Breast epithelium (tissue), 4 donors: Measurements from ENCODE around the gene TNK2. TPM values are rescaled to one million over a fixed set of nuclear protein-coding genes. Genes with fewer than 3 reads are reported as not detected.
"Not testable (repeated sequence)": the region's sequence is repeated elsewhere in the genome, so short reads cannot be mapped to it uniquely, and the experiment has no call there.

Experiments
- DNase-seq, 2 donors: peaks; one replicate each; pipeline ENCODE4 v3.0.0-alpha.2; 2019; ENCODE audit warnings: low spot score in 2 of 2
- H3K27ac ChIP-seq, 2 donors: fragments of 200-600 bp; sonication (generic) in 1 of 2; one replicate each; pipeline ENCODE4 v1.5.1; 2016 to 2019; ENCODE audit warnings: mild to moderate bottlenecking in 1 of 2
- H3K27me3 ChIP-seq, 2 donors: fragments of 200-600 bp; sonication (generic) in 1 of 2; one replicate each; pipeline versions ENCODE4 v1.5.1 to v1.6.0; 2017 to 2019; ENCODE audit warnings: control low read depth in 1 of 2, mild to moderate bottlenecking in 1 of 2
- H3K36me3 ChIP-seq: fragments of 200-600 bp; one replicate; pipeline ENCODE4 v1.5.1; 2019
- H3K4me1 ChIP-seq, 2 donors: fragments of 200-600 bp; sonication (generic); one replicate each; pipeline ENCODE4 v1.5.1; 2016 to 2019; ENCODE audit warnings: control low read depth in 1 of 2
- H3K4me3 ChIP-seq, 3 donors: fragments of 200-600 bp; sonication (generic); 1 replicate in 2 of 3; 2 replicates in 1 of 3; pipeline ENCODE4 v1.5.1; 2016 to 2019; ENCODE audit warnings: mild to moderate bottlenecking in 3 of 3, moderate library complexity in 2 of 3
- H3K9me3 ChIP-seq, 2 donors: fragments of 200-600 bp; sonication (generic) in 1 of 2; one replicate each; pipeline ENCODE4 v1.5.1; 2016 to 2019; ENCODE audit warnings: control low read depth in 1 of 2
- CTCF ChIP-seq, 3 donors: fragments of 450-650 bp; IDR thresholded peaks; one replicate each; pipeline ENCODE4 v1.5.1; 2016 to 2017; ENCODE audit warnings: antibody characterized with exemption in 3 of 3, mild to moderate bottlenecking in 3 of 3, moderate library complexity in 3 of 3
- POLR2A ChIP-seq: fragments of 450-650 bp; IDR thresholded peaks from one replicate; pipeline ENCODE4 v1.6.1; 2016; ENCODE audit warnings: antibody characterized with exemption, mild to moderate bottlenecking, moderate library complexity
- POLR2AphosphoS5 ChIP-seq, 3 donors: sonication (generic); formaldehyde crosslinking; IDR thresholded peaks; one replicate each; pipeline ENCODE4 v1.6.1; 2017; ENCODE audit warnings: antibody characterized with exemption in 3 of 3
- intact Hi-C: fragments of 100-400 bp; cut with DNase I; formaldehyde crosslinking; loops from one replicate; pipeline ENCODE4 v1.15.1; 2023; ENCODE audit warnings: low total_unique reads
- total RNA-seq, 3 donors: library from RNA; depleted of rRNA; stranded (reverse); fragments of >200 nt; gene quantifications; one replicate each; pipeline ENCODE4 v1.1.0, GENCODE V29; 2016

TNK2 gene
- total RNA-seq, 3 donors from 2014 or later: 13.1 to 28.7 (median 24.9) TPM

- Histone ChIP-seq H3K27ac (peak overlapping the region; percentile 83 to 88), H3K27me3 (no peaks in the 10 kb centered on the region), H3K4me1 (peaks cover 0 to 9% of the 10 kb centered on the region in 2 donors), H3K36me3 (no peaks in the 10 kb centered on the region), H3K4me3 (peak overlapping the region in 2 of 3 donors; percentile 10 to 33), H3K9me3 (no peaks in the 10 kb centered on the region)
- DNase-seq: peak; percentile 96 to 98
- intact Hi-C loops: no loop called here
- TF ChIP-seq CTCF (IDR thresholded peaks at IDR 0.05) (peak; percentile 91 to 98 (median 93)), POLR2A (no peak), POLR2AphosphoS5 (IDR thresholded peaks at IDR 0.05) (peak; percentile 63 to 79 (median 78))
Measured at GRCh38 chr3:195914648-195915473, 6.5 kb upstream of the TNK2 start.

- not testable (repeated sequence) for H3K4me1 ChIP-seq, DNase-seq
Measured at GRCh38 chr3:195914146-195914545, 5.8 kb upstream of the TNK2 start.

GRCh38 chr3:195913382-195913781, 5.0 kb upstream of the TNK2 start:
- intact Hi-C loops: no loop called here
- Histone ChIP-seq H3K36me3 (no peaks in the 10 kb centered on the region), H3K9me3 (no peaks in the 10 kb centered on the region), H3K27ac (peak overlapping the region; percentile 83 to 88), H3K4me1 (peaks cover 0 to 9% of the 10 kb centered on the region in 2 donors), H3K4me3 (no peak overlapping the region), H3K27me3 (no peaks in the 10 kb centered on the region)
- no peak for DNase-seq
- no peak for TF ChIP-seq POLR2AphosphoS5 (IDR thresholded peaks at IDR 0.05)
- TF ChIP-seq CTCF (IDR thresholded peaks at IDR 0.05): no peak
- TF ChIP-seq POLR2A: no peak

More at GRCh38 chr3:195914146-195914545, 5.8 kb upstream of the TNK2 start:
- H3K27me3 ChIP-seq, H3K9me3 ChIP-seq, intact Hi-C loops, H3K36me3 ChIP-seq: not testable (repeated sequence)
- peak overlapping the region in 1 of 3 donors; percentile 33 for H3K4me3 ChIP-seq
- H3K27ac ChIP-seq: peak overlapping the region; percentile 83 to 88

GRCh38 chr3:195911946-195912270, 3.6 kb upstream of the TNK2 start:
- no peaks in the 10 kb centered on the region for H3K36me3 ChIP-seq
- H3K4me1 ChIP-seq: peaks cover 7 to 20% of the 10 kb centered on the region in 2 donors
- H3K4me3 ChIP-seq: no peak overlapping the region
- TF ChIP-seq POLR2AphosphoS5 (IDR thresholded peaks at IDR 0.05): no peak
- no peak for TF ChIP-seq POLR2A
- TF ChIP-seq CTCF (IDR thresholded peaks at IDR 0.05): no peak
- H3K9me3 ChIP-seq: no peaks in the 10 kb centered on the region
- intact Hi-C loops: no loop called here
- peak in 1 of 2 donors; percentile 79 for DNase-seq
- H3K27me3 ChIP-seq: no peaks in the 10 kb centered on the region
- peak overlapping the region; percentile 81 to 83 for H3K27ac ChIP-seq

GRCh38 chr3:195911041-195911945, 2.9 kb upstream of the TNK2 start:
- intact Hi-C loops: no loop called here
- peak in 1 of 2 donors; percentile 34 for DNase-seq
- no peaks in the 10 kb centered on the region for H3K36me3 ChIP-seq
- H3K27ac ChIP-seq: peak overlapping the region; percentile 83 to 90
- H3K27me3 ChIP-seq: no peaks in the 10 kb centered on the region
- no peaks in the 10 kb centered on the region for H3K9me3 ChIP-seq
- H3K4me3 ChIP-seq: no peak overlapping the region
- no peak for TF ChIP-seq POLR2AphosphoS5 (IDR thresholded peaks at IDR 0.05)
- no peak for TF ChIP-seq POLR2A
- TF ChIP-seq CTCF (IDR thresholded peaks at IDR 0.05): no peak
- H3K4me1 ChIP-seq: peaks cover 7 to 20% of the 10 kb centered on the region in 2 donors
